ENCODE data around the gene ACD.

DNA sequence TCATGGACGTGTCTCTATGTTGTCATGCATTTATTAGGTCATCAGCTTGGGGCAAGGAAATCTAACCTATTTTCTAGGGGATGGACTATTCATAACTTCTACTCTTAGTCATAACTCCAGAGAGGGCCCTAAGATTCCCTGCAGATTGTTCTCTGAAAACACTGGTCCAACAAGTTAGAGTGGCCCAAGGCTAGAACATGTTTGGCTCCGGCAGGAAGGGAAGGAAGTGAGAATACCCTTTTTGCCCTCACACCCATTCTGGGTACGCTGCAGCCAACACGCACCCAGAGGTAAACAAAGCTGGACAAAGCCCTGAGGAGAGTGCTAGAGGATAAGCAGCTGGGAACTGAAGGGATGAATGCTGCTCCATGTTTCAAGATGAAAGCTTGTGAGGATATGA lies 16.5 kb upstream of the ACD start:
- TF ChIP-seq, protein P1, sequence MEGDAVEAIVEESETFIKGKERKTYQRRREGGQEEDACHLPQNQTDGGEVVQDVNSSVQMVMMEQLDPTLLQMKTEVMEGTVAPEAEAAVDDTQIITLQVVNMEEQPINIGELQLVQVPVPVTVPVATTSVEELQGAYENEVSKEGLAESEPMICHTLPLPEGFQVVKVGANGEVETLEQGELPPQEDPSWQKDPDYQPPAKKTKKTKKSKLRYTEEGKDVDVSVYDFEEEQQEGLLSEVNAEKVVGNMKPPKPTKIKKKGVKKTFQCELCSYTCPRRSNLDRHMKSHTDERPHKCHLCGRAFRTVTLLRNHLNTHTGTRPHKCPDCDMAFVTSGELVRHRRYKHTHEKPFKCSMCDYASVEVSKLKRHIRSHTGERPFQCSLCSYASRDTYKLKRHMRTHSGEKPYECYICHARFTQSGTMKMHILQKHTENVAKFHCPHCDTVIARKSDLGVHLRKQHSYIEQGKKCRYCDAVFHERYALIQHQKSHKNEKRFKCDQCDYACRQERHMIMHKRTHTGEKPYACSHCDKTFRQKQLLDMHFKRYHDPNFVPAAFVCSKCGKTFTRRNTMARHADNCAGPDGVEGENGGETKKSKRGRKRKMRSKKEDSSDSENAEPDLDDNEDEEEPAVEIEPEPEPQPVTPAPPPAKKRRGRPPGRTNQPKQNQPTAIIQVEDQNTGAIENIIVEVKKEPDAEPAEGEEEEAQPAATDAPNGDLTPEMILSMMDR (IDR thresholded peaks at IDR 0.05), result no peak
- TF ChIP-seq POLR2A (IDR thresholded peaks at IDR 0.05), result no peak
